HepG2 (cell line): ENCODE results near the gene DDX19B. TPM values are rescaled to one million over a fixed set of nuclear protein-coding genes. Genes with fewer than 3 reads are reported as not detected.

Experiments used
- ATAC-seq: fragments of 200-7000 bp; cut with Tn5 transposase; 3 replicates; pipeline ENCODE4 v1.9.1; 2020; ENCODE audit warnings: mild to moderate bottlenecking, moderate library complexity
- BruUV-seq: library from RNA; stranded (reverse); fragments of 400-500 nt; replicated peaks from 2 replicates; lab custom pipeline; 2021; lab: Mats Ljungman, UMichigan
- CTCF ChIA-PET: fragments of 300-600 bp; formaldehyde crosslinking; extraction: SDS; loops from one replicate; lab custom pipeline; 2021; ENCODE audit warnings: low total read pairs, inconsistent platforms, low intra/inter-chr PET ratio; lab: Yijun Ruan, JAX
- POLR2A ChIA-PET: fragments of 350-600 bp; sonication (Branson Sonifier 250); formaldehyde crosslinking; loops from one replicate; lab custom pipeline; 2020; ENCODE audit warnings: antibody characterized with exemption, inconsistent platforms; lab: Yijun Ruan, JAX
- DNase-seq: peaks from one replicate; pipeline ENCODE4 v3.0.0-alpha.2; 2015; ENCODE audit warnings: low spot score
- FAIRE-seq: peaks from 3 replicates; lab custom pipeline; 2011; peaks lifted over from hg19 to GRCh38; lab: Jason Lieb, UNC
- H2AFZ ChIP-seq: one replicate; pipeline ENCODE4 v1.6.1; 2011; ENCODE audit warnings: low read length, inconsistent platforms
- H3K27ac ChIP-seq: fragments of 300-600 bp; 3 replicates; pipeline ENCODE4 v1.8.0; 2011; ENCODE audit warnings: mixed run types, mild to moderate bottlenecking, mixed read lengths, low read length, inconsistent platforms; ENCODE audit not compliant: insufficient read depth; ENCODE audit errors: extremely low read length
- H3K27me3 ChIP-seq, 2 experiments: fragments of 200-600 bp in 1 of 2; 2 replicates in 1 of 2; 3 replicates in 1 of 2; pipeline versions ENCODE4 v1.6.0 to v1.8.0; 2011; ENCODE audit warnings: low read length in 2 of 2, mild to moderate bottlenecking in 2 of 2, moderate library complexity in 2 of 2, inconsistent platforms in 1 of 2; ENCODE audit not compliant: insufficient read depth in 2 of 2, control insufficient read depth in 1 of 2
- H3K36me3 ChIP-seq, 2 experiments: fragments of 200-600 bp in 1 of 2; replicated peaks in 1 of 2; 2 replicates in 1 of 2; 3 replicates in 1 of 2; pipeline versions ENCODE4 v1.5.1 to v1.8.0; 2011; ENCODE audit warnings: low read length in 2 of 2, inconsistent platforms in 1 of 2; ENCODE audit not compliant: insufficient read depth in 2 of 2, control insufficient read depth in 1 of 2
- H3K4me1 ChIP-seq: 2 replicates; pipeline ENCODE4 v1.5.1; 2012; ENCODE audit warnings: low read length, inconsistent platforms; ENCODE audit not compliant: insufficient read depth
- H3K4me2 ChIP-seq: 2 replicates; pipeline ENCODE4 v1.6.0; 2011; ENCODE audit warnings: low read depth, low read length, inconsistent platforms
- H3K4me3 ChIP-seq, 3 experiments: fragments of 200-600 bp in 1 of 3; sonication (generic), shearing (Covaris generic) in 1 of 3; replicated peaks in 1 of 3; 2 replicates each; pipeline ENCODE4 v1.5.1; 2011 to 2016; ENCODE audit warnings: low read length in 3 of 3, inconsistent platforms in 2 of 3, low read depth in 2 of 3, mild to moderate bottlenecking in 2 of 3, control low read depth in 1 of 3, mixed read lengths in 1 of 3; ENCODE audit not compliant: insufficient read depth in 1 of 3
- H3K79me2 ChIP-seq: one replicate; pipeline ENCODE4 v1.6.1; 2011; ENCODE audit warnings: low read length, inconsistent platforms; ENCODE audit not compliant: insufficient read depth
- H3K9ac ChIP-seq: 2 replicates; pipeline ENCODE4 v1.6.0; 2011; ENCODE audit warnings: mild to moderate bottlenecking, low read depth, low read length, inconsistent platforms; ENCODE audit not compliant: insufficient read depth
- H3K9me3 ChIP-seq: 2 replicates; pipeline ENCODE4 v1.5.1; 2012; ENCODE audit warnings: mild to moderate bottlenecking, low read length
- H4K20me1 ChIP-seq: 2 replicates; pipeline ENCODE4 v1.6.0; 2011; ENCODE audit warnings: inconsistent platforms, mild to moderate bottlenecking, low read length, moderate library complexity; ENCODE audit not compliant: insufficient read depth
- CHCHD3 ChIP-seq: sonication (generic); formaldehyde crosslinking; IDR thresholded peaks from 2 replicates; pipeline ENCODE4 v1.8.0; 2022; ENCODE audit warnings: mild to moderate bottlenecking, missing genetic modification reagents, moderate library complexity
- GPBP1L1 ChIP-seq: sonication (generic); formaldehyde crosslinking; IDR thresholded peaks from 2 replicates; pipeline ENCODE4 v1.5.0; 2020; ENCODE audit warnings: mild to moderate bottlenecking, missing genetic modification reagents
- PHB2 ChIP-seq: fragments of 450-650 bp; IDR thresholded peaks from 2 replicates; pipeline ENCODE4 v1.6.1; 2018; ENCODE audit not compliant: partially characterized antibody
- PPARG ChIP-seq: conservative IDR thresholded peaks from 2 replicates; pipeline ENCODE4 v1.6.1; 2016; ENCODE audit warnings: missing biosample characterization, missing genetic modification reagents
- PREB ChIP-seq: sonication (generic); formaldehyde crosslinking; IDR thresholded peaks from 2 replicates; pipeline ENCODE4 v1.4.0; 2020; ENCODE audit warnings: missing genetic modification reagents
- RBM39 ChIP-seq: fragments of 200-400 bp; formaldehyde crosslinking; IDR thresholded peaks from one replicate; pipeline ENCODE4 v1.6.1; 2018; ENCODE audit warnings: antibody characterized with exemption, mild to moderate bottlenecking, low read depth, low read length; ENCODE audit not compliant: poor library complexity, severe bottlenecking
- SIN3A ChIP-seq: IDR thresholded peaks from 2 replicates; pipeline ENCODE4 v1.6.1; 2011; ENCODE audit warnings: low read depth, mild to moderate bottlenecking, control low read depth, low read length, borderline replicate concordance
- TFAP4 ChIP-seq: sonication (generic); IDR thresholded peaks from 2 replicates; pipeline ENCODE4 v1.6.1; 2016; ENCODE audit warnings: low read depth, borderline replicate concordance
- ZBTB1 ChIP-seq: sonication (generic); formaldehyde crosslinking; IDR thresholded peaks from 2 replicates; pipeline ENCODE4 v1.4.0; 2020; ENCODE audit warnings: missing genetic modification reagents, borderline replicate concordance
- ZBTB3 ChIP-seq: sonication (generic); formaldehyde crosslinking; IDR thresholded peaks from 2 replicates; pipeline ENCODE4 v1.4.0; 2020; ENCODE audit warnings: low read depth, mild to moderate bottlenecking, moderate library complexity, missing genetic modification reagents, borderline replicate concordance
- ZFP36 ChIP-seq: fragments of 150-350 bp; IDR thresholded peaks from 2 replicates; pipeline ENCODE4 v1.6.1; 2018; ENCODE audit warnings: borderline replicate concordance, low read length, low read depth; ENCODE audit not compliant: partially characterized antibody
- ZFP91 ChIP-seq: sonication (generic); formaldehyde crosslinking; IDR thresholded peaks from 2 replicates; pipeline ENCODE4 v1.9.0; 2022; ENCODE audit warnings: missing genetic modification reagents, mild to moderate bottlenecking, borderline replicate concordance
- ZNF3 ChIP-seq: IDR thresholded peaks from 2 replicates; pipeline ENCODE4 v1.7.0; 2017; ENCODE audit warnings: inconsistent platforms
- ZNF33A ChIP-seq: sonication (generic); formaldehyde crosslinking; IDR thresholded peaks from 2 replicates; pipeline ENCODE4 v1.5.1; 2020; ENCODE audit warnings: missing genetic modification reagents, mild to moderate bottlenecking, moderate library complexity, borderline replicate concordance
- ZNF432 ChIP-seq: sonication (generic); formaldehyde crosslinking; IDR thresholded peaks from 2 replicates; pipeline ENCODE4 v1.5.0; 2020; ENCODE audit warnings: missing genetic modification reagents, mild to moderate bottlenecking, borderline replicate concordance
- ZSCAN29 ChIP-seq: sonication (generic); formaldehyde crosslinking; conservative IDR thresholded peaks from 2 replicates; pipeline ENCODE4 v1.4.0; 2020; ENCODE audit warnings: mild to moderate bottlenecking, missing genetic modification reagents
- in situ Hi-C: cut with HindIII; loops from 2 replicates; pipeline ENCODE4 v1.10.0; 2017; ENCODE audit warnings: low pct_unique_long_range_greater_than_20kb; ENCODE audit not compliant: extremely low pct_ligation_motif_present
- intact Hi-C: fragments of 100-400 bp; cut with micrococcal nuclease; formaldehyde crosslinking; loops from one replicate; pipeline ENCODE4 v1.10.0; 2022; ENCODE audit not compliant: unreplicated experiment
- polyA plus RNA-seq, 8 experiments: library from polyadenylated mRNA; depleted of rRNA in 3 of 8; stranded (reverse) in 7 of 8; unstranded in 1 of 8; fragments of >200 nt; fragmentation: Illumina TruSeq in 4 of 8; extraction: Trizol in 4 of 8; gene quantifications; 2 replicates each; pipeline versions ENCODE4 v1.2.1 to v1.2.3, GENCODE V29; 2011 to 2016; ENCODE audit warnings: low read depth in 4 of 8, missing spikeins in 1 of 8, mixed read lengths in 1 of 8; ENCODE audit not compliant: insufficient read depth in 1 of 8
- total RNA-seq, 5 experiments: library from RNA; depleted of rRNA; stranded (reverse); fragments of >200 nt; fragmentation: Illumina TruSeq; extraction: Trizol; gene quantifications; 2 replicates each; pipeline ENCODE4 v1.2.3, GENCODE V29; 2016; ENCODE audit warnings: low read depth in 1 of 5

DDX19B gene
- total and polyA plus RNA-seq, 2 of the 13 experiments (the other 11 are each of a cell fraction or from before 2014, with no cell fraction given), result 36.2 to 40.0 TPM

GRCh38 chr16:70289229-70290094 lies 9.5 kb upstream of the DDX19B start, which contains the start of gene AARS1 (continued):
- TF ChIP-seq PHB2, result no peak
- TF ChIP-seq PPARG, result peak; percentile 5; the same call in 1 of the 2 replicates
- TF ChIP-seq ZNF33A (CRISPR knock-in tag), result no peak
- no peak for TF ChIP-seq ZBTB1 (CRISPR knock-in tag)
- 0 out of 2 replicates have a peak, but pooled peaks have one; percentile 55 for TF ChIP-seq ZSCAN29
- TF ChIP-seq ZFP36, result no peak

GRCh38 chr16:70290949-70291519 lies 8.0 kb upstream of the DDX19B start:
- no peak for ATAC-seq
- H3K36me3 ChIP-seq, result peaks cover 0 to 2% of the 10 kb centered on the region in 2 experiments; a peak in 2 of 5 replicates
- H3K4me3 ChIP-seq, result no peak overlapping the region
- DNase-seq, result no peak
- H3K27ac ChIP-seq, result no peak overlapping the region
- no TSS peak for BruUV-seq
- no peaks in the 10 kb centered on the region; a peak in 1 of 5 replicates for H3K27me3 ChIP-seq
- no peak overlapping the region for H2AFZ ChIP-seq
- intact Hi-C loops (no loop called here), in situ Hi-C loops (no loop called here)
- no peak for FAIRE-seq
- H3K79me2 ChIP-seq, result peaks cover 27% of the 10 kb centered on the region
- 0 out of 2 replicates have a peak, but pooled peaks cover under 1% of the 10 kb centered on the region for H4K20me1 ChIP-seq
- CTCF ChIA-PET, result no interaction called here
- no peak overlapping the region for H3K4me2 ChIP-seq
- H3K9ac ChIP-seq, result no peak overlapping the region
- peaks cover 28% of the 10 kb centered on the region for H3K4me1 ChIP-seq
- H3K9me3 ChIP-seq, result no peaks in the 10 kb centered on the region
- POLR2A ChIA-PET, result interaction anchor here (1.0 to 1.9 kb wide), 2 partner anchors 8 to 56 kb away, joined by 4 to 13 read pairs; partner anchors contain the start of genes DDX19A and DDX19B
- TF ChIP-seq ZFP91 (CRISPR knock-in tag) (no peak), CHCHD3 (CRISPR knock-in tag) (no peak), PREB (CRISPR knock-in tag) (no peak), SIN3A (no peak), ZBTB3 (CRISPR knock-in tag) (no peak), RBM39 (no peak), TFAP4 (no peak), ZNF3 (CRISPR knock-in tag) (peak; percentile 98), ZNF432 (CRISPR knock-in tag) (no peak), GPBP1L1 (CRISPR knock-in tag) (no peak)
